ENCODE measurements around the gene ST6GALNAC2.

DNA sequence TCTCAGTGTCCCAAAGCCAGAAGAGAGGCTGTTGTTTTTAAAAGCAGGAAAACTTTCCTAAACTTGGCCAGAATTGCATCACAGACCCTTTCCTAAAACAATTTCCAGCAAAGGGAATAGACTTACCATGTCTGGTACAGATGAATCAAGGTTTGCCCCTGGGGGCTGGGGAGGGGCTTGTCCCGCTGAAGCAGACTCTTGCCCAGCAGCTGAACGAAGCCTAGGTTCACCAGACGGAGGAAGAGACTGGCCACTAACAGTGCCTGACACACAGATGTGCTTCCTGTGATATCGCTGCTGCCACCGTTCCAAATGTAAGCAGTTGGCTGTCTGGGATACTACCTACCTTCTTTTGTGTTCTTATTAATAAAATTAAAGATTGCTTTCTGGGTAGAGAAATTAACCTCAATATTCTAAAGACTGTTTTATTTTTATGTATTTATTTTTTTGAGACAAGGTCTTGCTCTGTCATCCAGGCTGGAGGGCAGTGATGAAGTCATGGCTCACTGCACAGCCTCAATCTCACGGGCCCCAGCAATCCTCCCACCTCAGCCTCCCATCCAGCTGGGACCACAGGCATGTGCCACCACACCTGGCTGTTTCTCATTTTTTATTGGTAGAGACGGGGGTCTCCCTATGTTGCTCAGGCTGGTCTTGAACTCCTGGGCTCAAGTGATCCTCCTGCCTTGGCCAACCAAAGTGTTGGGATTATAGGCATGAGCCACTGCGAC lies 32.3 kb downstream of the ST6GALNAC2 start:
- TF ChIP-seq, protein P1, sequence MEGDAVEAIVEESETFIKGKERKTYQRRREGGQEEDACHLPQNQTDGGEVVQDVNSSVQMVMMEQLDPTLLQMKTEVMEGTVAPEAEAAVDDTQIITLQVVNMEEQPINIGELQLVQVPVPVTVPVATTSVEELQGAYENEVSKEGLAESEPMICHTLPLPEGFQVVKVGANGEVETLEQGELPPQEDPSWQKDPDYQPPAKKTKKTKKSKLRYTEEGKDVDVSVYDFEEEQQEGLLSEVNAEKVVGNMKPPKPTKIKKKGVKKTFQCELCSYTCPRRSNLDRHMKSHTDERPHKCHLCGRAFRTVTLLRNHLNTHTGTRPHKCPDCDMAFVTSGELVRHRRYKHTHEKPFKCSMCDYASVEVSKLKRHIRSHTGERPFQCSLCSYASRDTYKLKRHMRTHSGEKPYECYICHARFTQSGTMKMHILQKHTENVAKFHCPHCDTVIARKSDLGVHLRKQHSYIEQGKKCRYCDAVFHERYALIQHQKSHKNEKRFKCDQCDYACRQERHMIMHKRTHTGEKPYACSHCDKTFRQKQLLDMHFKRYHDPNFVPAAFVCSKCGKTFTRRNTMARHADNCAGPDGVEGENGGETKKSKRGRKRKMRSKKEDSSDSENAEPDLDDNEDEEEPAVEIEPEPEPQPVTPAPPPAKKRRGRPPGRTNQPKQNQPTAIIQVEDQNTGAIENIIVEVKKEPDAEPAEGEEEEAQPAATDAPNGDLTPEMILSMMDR (conservative IDR thresholded peaks at IDR 0.05; ENCODE audit: low read depth in 2 of 2) = no peak
- TF ChIP-seq EZH2 (IDR thresholded peaks at IDR 0.05; ENCODE audit: low read depth, unreplicated experiment) (no peak), EZH2phosphoT487 (IDR thresholded peaks at IDR 0.05; ENCODE audit: unreplicated experiment) (no peak), CREB1 (CRISPR knock-in tag; IDR thresholded peaks at IDR 0.05; ENCODE audit: low read depth) (no peak), POLR2AphosphoS5 (IDR thresholded peaks at IDR 0.05; ENCODE audit: low read depth) (no peak)
- TF ChIP-seq, protein P2, sequence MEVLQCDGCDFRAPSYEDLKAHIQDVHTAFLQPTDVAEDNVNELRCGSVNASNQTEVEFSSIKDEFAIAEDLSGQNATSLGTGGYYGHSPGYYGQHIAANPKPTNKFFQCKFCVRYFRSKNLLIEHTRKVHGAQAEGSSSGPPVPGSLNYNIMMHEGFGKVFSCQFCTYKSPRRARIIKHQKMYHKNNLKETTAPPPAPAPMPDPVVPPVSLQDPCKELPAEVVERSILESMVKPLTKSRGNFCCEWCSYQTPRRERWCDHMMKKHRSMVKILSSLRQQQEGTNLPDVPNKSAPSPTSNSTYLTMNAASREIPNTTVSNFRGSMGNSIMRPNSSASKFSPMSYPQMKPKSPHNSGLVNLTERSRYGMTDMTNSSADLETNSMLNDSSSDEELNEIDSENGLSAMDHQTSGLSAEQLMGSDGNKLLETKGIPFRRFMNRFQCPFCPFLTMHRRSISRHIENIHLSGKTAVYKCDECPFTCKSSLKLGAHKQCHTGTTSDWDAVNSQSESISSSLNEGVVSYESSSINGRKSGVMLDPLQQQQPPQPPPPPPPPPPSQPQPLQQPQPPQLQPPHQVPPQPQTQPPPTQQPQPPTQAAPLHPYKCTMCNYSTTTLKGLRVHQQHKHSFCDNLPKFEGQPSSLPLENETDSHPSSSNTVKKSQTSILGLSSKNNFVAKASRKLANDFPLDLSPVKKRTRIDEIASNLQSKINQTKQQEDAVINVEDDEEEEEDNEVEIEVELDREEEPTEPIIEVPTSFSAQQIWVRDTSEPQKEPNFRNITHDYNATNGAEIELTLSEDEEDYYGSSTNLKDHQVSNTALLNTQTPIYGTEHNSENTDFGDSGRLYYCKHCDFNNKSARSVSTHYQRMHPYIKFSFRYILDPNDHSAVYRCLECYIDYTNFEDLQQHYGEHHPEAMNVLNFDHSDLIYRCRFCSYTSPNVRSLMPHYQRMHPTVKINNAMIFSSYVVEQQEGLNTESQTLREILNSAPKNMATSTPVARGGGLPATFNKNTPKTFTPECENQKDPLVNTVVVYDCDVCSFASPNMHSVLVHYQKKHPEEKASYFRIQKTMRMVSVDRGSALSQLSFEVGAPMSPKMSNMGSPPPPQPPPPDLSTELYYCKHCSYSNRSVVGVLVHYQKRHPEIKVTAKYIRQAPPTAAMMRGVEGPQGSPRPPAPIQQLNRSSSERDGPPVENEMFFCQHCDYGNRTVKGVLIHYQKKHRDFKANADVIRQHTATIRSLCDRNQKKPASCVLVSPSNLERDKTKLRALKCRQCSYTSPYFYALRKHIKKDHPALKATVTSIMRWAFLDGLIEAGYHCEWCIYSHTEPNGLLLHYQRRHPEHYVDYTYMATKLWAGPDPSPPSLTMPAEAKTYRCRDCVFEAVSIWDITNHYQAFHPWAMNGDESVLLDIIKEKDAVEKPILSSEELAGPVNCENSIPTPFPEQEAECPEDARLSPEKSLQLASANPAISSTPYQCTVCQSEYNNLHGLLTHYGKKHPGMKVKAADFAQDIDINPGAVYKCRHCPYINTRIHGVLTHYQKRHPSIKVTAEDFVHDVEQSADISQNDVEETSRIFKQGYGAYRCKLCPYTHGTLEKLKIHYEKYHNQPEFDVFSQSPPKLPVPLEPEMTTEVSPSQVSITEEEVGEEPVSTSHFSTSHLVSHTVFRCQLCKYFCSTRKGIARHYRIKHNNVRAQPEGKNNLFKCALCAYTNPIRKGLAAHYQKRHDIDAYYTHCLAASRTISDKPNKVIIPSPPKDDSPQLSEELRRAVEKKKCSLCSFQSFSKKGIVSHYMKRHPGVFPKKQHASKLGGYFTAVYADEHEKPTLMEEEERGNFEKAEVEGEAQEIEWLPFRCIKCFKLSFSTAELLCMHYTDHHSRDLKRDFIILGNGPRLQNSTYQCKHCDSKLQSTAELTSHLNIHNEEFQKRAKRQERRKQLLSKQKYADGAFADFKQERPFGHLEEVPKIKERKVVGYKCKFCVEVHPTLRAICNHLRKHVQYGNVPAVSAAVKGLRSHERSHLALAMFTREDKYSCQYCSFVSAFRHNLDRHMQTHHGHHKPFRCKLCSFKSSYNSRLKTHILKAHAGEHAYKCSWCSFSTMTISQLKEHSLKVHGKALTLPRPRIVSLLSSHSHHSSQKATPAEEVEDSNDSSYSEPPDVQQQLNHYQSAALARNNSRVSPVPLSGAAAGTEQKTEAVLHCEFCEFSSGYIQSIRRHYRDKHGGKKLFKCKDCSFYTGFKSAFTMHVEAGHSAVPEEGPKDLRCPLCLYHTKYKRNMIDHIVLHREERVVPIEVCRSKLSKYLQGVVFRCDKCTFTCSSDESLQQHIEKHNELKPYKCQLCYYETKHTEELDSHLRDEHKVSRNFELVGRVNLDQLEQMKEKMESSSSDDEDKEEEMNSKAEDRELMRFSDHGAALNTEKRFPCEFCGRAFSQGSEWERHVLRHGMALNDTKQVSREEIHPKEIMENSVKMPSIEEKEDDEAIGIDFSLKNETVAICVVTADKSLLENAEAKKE (CRISPR knock-in tag; IDR thresholded peaks at IDR 0.05) = no peak
- TF ChIP-seq, protein P3, sequence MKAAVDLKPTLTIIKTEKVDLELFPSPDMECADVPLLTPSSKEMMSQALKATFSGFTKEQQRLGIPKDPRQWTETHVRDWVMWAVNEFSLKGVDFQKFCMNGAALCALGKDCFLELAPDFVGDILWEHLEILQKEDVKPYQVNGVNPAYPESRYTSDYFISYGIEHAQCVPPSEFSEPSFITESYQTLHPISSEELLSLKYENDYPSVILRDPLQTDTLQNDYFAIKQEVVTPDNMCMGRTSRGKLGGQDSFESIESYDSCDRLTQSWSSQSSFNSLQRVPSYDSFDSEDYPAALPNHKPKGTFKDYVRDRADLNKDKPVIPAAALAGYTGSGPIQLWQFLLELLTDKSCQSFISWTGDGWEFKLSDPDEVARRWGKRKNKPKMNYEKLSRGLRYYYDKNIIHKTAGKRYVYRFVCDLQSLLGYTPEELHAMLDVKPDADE (IDR thresholded peaks at IDR 0.05) = no peak
- TF ChIP-seq, protein P4, sequence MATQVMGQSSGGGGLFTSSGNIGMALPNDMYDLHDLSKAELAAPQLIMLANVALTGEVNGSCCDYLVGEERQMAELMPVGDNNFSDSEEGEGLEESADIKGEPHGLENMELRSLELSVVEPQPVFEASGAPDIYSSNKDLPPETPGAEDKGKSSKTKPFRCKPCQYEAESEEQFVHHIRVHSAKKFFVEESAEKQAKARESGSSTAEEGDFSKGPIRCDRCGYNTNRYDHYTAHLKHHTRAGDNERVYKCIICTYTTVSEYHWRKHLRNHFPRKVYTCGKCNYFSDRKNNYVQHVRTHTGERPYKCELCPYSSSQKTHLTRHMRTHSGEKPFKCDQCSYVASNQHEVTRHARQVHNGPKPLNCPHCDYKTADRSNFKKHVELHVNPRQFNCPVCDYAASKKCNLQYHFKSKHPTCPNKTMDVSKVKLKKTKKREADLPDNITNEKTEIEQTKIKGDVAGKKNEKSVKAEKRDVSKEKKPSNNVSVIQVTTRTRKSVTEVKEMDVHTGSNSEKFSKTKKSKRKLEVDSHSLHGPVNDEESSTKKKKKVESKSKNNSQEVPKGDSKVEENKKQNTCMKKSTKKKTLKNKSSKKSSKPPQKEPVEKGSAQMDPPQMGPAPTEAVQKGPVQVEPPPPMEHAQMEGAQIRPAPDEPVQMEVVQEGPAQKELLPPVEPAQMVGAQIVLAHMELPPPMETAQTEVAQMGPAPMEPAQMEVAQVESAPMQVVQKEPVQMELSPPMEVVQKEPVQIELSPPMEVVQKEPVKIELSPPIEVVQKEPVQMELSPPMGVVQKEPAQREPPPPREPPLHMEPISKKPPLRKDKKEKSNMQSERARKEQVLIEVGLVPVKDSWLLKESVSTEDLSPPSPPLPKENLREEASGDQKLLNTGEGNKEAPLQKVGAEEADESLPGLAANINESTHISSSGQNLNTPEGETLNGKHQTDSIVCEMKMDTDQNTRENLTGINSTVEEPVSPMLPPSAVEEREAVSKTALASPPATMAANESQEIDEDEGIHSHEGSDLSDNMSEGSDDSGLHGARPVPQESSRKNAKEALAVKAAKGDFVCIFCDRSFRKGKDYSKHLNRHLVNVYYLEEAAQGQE (IDR thresholded peaks at IDR 0.05; ENCODE audit: unreplicated experiment) = no peak

Data from GM23338 (cell line).